Skeletal muscle satellite cell (primary cell): ENCODE results near the gene TBC1D5.

Experiments
- H3K27me3 ChIP-seq: 2 replicates; pipeline ENCODE4 v1.7.0; 2013; ENCODE audit warnings: low read length; ENCODE audit not compliant: control insufficient read depth, insufficient read depth
- H3K36me3 ChIP-seq: 2 replicates; pipeline ENCODE4 v1.7.0; 2013; ENCODE audit warnings: mild to moderate bottlenecking, control low read depth, low read length; ENCODE audit not compliant: insufficient read depth
- H3K4me1 ChIP-seq: 2 replicates; pipeline ENCODE4 v1.7.0; 2013; ENCODE audit warnings: low read length; ENCODE audit not compliant: control insufficient read depth, insufficient read depth
- H3K4me2 ChIP-seq: 2 replicates; pipeline ENCODE4 v1.7.0; 2013; ENCODE audit warnings: mild to moderate bottlenecking, low read length
- H3K4me3 ChIP-seq: 2 replicates; pipeline ENCODE4 v1.7.0; 2013; ENCODE audit warnings: low read length
- H3K9ac ChIP-seq: 2 replicates; pipeline ENCODE4 v1.7.0; 2013; ENCODE audit warnings: mild to moderate bottlenecking, low read depth, low read length, moderate library complexity
- H3K9me3 ChIP-seq: replicated peaks from 2 replicates; pipeline ENCODE4 v1.7.0; 2013; ENCODE audit warnings: mild to moderate bottlenecking, control low read depth, low read length

Gene TBC1D5

DNA sequence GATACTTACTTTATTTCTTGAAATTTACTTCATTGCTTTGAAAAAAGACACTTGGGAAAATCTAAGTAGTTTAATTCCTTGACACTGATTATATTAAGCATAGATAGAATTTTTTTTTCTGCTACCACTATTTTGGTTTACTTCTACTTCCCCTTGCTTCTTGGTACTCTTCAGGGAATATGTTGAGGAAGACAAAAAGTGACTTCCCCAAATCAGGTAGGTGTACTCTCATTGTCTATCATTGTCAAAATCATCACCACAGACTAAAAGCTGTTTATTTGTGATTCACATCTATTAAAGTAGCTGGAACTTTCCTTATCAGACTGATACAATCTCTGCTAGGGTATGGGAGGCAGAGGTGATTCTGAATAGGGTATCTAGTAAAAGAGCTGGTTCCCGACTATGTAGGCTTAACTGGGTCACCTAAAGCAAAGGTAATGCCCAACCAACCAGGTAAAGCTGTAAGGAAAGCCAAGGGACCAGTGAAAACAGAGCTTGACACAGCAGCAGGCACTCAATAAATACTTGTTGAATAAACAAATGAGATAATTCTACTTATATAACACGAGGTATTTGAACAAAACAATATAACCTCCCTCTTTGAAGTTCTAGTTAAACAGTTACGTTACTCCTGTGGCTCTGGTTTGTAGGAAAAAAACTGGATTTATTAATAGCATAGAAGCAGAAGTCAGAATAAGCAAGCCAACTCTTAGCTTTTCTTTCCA is 510.7 kb downstream of the TBC1D5 start:
- Histone ChIP-seq H3K9ac (no peak overlapping the region), H3K4me2 (no peak overlapping the region), H3K27me3 (no peaks in the 10 kb centered on the region), H3K9me3 (no peaks in the 10 kb centered on the region), H3K4me1 (peaks cover 3% of the 10 kb centered on the region), H3K36me3 (no peaks in the 10 kb centered on the region), H3K4me3 (no peak overlapping the region)

DNA sequence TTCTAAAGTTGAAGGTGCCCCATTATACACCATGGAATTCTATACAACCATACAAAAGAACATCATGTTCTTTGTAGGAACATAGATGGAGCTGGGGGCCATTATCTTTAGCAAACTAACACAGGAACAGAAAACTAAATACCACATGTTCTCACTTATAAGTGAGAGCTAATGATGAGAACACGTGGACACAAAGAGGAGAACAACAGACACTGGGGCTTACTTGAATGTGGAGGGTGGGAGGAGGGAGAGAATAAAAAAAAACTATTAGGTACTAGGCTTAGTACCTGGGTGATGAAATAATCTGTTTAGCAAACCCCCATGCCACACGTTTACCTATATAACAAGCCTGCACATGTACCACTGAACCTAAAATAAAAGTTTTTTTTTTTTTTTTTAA is 515.0 kb downstream of the TBC1D5 start:
- Histone ChIP-seq H3K9me3 (no peaks in the 10 kb centered on the region), H3K4me1 (no peaks in the 10 kb centered on the region), H3K9ac (no peak overlapping the region), H3K27me3 (no peaks in the 10 kb centered on the region), H3K4me2 (no peak overlapping the region), H3K36me3 (no peaks in the 10 kb centered on the region), H3K4me3 (no peak overlapping the region)

DNA sequence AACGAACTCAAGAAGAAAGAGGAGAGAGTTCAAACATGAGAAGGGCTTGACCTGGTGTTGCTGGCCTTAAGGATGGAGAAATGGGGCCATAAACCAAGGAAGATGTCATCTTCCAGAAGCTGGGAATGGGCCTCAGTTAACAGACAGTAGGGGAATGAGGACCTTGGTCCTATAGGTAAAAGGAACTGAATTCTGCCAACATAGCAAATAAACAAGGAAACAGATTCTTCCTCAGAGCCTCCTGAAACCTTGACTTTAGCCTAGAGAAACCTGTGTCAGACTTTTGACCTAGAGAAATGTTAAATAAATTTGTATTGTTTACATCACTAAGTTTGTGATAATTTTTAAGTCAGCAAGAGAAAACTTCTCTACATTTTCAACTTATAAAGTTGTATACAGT is 520.9 kb downstream of the TBC1D5 start:
- Histone ChIP-seq H3K9me3 (no peaks in the 10 kb centered on the region), H3K4me2 (no peak overlapping the region), H3K27me3 (no peaks in the 10 kb centered on the region), H3K36me3 (no peaks in the 10 kb centered on the region), H3K9ac (no peak overlapping the region), H3K4me1 (no peaks in the 10 kb centered on the region), H3K4me3 (no peak overlapping the region)

DNA sequence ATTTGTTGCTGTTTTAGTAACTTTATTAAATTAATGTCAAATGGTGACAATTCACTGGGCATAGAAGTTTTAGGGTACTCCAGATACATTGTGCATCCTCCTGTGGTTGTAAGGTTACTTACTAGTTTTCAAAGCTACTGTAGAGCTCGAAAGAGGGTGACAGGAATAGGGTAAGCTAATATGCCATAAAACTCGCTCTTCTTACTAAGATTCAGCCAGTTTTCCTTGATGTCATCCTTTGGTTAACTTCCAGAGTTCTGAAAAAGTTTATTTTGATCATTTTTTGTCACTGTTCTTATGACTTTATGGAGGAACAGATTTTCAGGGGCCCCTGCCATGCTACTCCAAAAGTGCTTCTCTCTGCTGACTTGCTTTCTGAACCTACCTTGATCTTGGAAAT is 522.8 kb downstream of the TBC1D5 start:
- Histone ChIP-seq H3K4me2 (no peak overlapping the region), H3K9me3 (no peaks in the 10 kb centered on the region), H3K9ac (no peak overlapping the region), H3K36me3 (no peaks in the 10 kb centered on the region), H3K4me1 (no peaks in the 10 kb centered on the region), H3K4me3 (no peak overlapping the region), H3K27me3 (no peaks in the 10 kb centered on the region)

DNA sequence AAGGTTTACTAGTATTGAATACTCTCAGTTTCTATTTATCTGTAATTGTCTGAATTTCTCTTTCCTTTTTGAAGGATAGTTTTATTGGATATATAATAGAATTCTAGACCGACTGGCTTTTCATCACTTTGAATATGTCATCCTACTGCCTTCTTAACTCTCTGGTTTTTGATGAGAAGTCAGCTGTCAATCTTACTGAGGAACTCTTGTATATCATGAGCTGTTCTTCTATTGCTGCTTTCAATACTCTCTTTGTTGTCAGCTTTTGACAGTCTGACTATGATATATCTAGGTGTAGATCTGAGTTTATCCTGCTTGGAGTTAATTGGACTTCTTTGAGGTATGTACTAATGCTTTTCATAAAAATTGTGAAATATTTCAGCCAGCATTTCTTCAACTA is 523.8 kb downstream of the TBC1D5 start:
- H3K4me2 ChIP-seq = no peak overlapping the region
- H3K9me3 ChIP-seq = no peaks in the 10 kb centered on the region

DNA sequence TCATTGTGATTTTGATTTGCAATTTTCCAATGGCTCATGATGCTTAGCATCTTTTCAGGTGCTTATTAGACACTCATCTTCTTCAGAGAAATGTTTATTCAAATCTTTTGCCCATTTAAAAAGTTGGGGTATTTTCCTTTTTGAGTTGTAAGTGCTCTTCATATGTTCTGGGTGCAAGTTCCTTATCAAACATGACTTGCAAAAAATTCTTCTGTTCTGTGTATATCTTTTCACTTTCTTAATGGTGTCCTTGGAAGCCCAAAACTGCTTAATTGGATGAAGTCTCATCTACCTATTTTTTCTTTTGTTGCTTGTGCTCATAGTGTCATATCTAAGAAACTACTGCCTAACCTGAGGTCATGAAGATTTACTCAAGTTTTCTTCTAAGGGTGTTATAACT is 524.8 kb downstream of the TBC1D5 start:
- H3K9ac ChIP-seq = no peak overlapping the region
- no peaks in the 10 kb centered on the region for H3K9me3 ChIP-seq
- no peak overlapping the region for H3K4me2 ChIP-seq
- no peaks in the 10 kb centered on the region for H3K36me3 ChIP-seq
- peaks cover 3% of the 10 kb centered on the region for H3K4me1 ChIP-seq
- no peaks in the 10 kb centered on the region for H3K27me3 ChIP-seq
- no peak overlapping the region for H3K4me3 ChIP-seq

More for the DNA sequence above, 523.8 kb downstream of the TBC1D5 start:
- H3K36me3 ChIP-seq = no peaks in the 10 kb centered on the region
- no peaks in the 10 kb centered on the region for H3K27me3 ChIP-seq
- H3K9ac ChIP-seq = no peak overlapping the region
- H3K4me3 ChIP-seq = no peak overlapping the region
- no peaks in the 10 kb centered on the region for H3K4me1 ChIP-seq

DNA sequence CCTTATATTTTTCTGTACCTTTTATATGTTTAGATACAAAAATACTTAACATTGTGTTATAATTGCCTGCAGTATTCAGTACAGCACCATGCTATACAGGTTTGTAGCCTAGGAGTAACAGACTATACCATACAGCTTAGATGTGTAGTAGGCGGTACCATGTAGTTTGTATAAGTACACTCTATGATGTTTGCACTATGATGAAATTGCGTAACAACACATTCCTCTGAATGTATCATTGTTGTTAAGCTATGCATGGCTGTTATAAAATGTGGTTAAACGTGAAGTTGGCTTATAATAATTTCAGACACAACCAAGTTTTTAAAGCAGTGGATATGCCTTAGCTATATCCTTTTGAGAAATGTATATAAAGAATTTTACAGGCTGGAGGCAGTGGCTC is 529.3 kb downstream of the TBC1D5 start:
- Histone ChIP-seq H3K36me3 (no peaks in the 10 kb centered on the region), H3K9ac (no peak overlapping the region), H3K27me3 (no peaks in the 10 kb centered on the region), H3K4me1 (peaks cover 3% of the 10 kb centered on the region), H3K4me3 (no peak overlapping the region), H3K9me3 (no peaks in the 10 kb centered on the region), H3K4me2 (no peak overlapping the region)

DNA sequence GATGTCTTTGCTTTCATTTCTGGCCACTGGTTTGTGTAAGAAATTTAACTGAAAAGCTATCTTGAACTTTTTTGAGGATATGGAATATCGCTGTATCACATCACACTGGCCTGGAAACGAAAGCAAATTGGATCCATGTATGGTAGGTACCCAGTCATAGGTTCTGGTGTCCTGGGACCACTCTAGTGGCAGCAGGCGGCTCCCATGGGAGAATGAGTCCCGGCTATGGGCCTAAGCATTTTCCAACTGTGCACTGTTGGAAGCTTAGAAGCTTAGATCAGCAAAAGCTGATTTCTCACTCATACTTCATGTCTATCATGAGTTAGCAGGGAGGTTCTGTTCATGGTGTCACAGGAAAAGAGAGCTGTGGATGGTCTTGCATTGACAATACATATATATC is 534.5 kb downstream of the TBC1D5 start:
- Histone ChIP-seq H3K4me1 (peaks cover 4% of the 10 kb centered on the region), H3K27me3 (no peaks in the 10 kb centered on the region), H3K4me2 (no peak overlapping the region), H3K4me3 (no peak overlapping the region), H3K9me3 (no peaks in the 10 kb centered on the region), H3K36me3 (no peaks in the 10 kb centered on the region), H3K9ac (no peak overlapping the region)

DNA sequence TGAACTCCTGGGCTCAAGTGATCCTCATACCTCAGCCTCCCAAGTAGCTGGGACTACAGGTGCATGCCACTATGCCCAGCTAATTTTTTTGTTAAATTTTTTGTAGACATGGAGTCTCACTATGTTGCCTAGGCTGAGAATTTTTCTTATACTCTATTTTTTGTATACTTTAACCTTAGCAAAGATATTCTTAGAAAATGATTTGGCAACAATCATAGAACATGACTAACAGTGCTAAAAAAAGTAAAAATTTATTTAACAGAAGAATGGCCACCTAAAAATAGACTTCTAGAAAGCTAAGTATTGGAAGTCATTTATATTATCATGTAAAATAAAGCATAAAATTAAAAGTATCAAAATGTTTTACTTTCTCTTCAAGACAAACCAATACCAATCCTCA is 535.4 kb downstream of the TBC1D5 start:
- Histone ChIP-seq H3K9me3 (no peaks in the 10 kb centered on the region), H3K36me3 (peaks cover 5% of the 10 kb centered on the region), H3K4me3 (no peak overlapping the region), H3K4me2 (no peak overlapping the region), H3K9ac (no peak overlapping the region), H3K4me1 (peaks cover 4% of the 10 kb centered on the region), H3K27me3 (no peaks in the 10 kb centered on the region)

DNA sequence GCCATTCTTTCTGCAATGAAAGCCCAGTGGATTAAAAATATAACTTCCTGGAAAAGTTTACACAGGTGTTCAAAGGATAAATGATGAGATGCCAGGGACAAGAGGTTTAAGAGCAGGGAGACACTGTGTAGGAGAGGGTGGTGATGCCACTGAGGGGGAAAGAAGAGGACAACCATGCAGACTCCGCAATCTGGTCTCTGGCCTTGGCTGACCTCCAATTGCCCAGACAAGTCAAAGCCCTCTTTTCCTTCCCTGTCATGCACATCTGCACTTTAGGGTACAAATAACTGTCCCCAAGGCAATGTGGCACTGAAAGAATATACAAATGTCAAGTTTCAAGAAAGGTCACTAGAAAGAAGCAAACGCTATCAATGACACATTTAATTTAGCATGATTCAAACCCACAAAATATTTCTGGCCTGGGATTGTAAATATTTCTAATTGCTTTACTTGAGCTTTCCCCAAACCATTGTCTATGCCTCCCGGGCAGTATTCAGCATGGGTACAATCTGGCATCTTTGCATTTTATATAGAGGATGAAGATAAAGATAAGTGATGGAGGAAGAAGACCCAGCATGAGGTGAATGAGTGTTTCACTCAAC is 538.3 kb downstream of the TBC1D5 start:
- Histone ChIP-seq H3K4me2 (no peak overlapping the region), H3K4me1 (peaks cover 4% of the 10 kb centered on the region), H3K36me3 (peaks cover 6% of the 10 kb centered on the region), H3K27me3 (no peaks in the 10 kb centered on the region), H3K9me3 (no peaks in the 10 kb centered on the region), H3K9ac (no peak overlapping the region), H3K4me3 (no peak overlapping the region)

DNA sequence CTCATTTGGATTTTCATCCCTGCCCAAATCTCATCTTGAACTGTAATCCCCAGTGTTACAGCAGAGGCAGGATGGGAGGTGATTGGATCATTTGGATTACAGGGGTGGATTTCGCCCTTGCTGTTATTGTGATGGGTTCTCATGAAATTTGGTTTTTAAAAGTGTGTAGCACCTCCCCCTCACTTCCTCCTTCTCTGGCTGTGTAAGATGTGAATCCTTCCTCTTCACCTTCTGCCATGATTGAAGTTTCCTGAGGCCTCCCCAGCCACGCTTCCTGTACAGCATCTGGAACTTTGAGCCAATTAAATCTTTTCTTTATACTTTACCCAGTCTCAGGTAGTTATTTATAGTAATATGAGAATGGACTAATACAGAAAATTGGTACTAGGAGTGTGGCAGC is 540.9 kb downstream of the TBC1D5 start:
- Histone ChIP-seq H3K36me3 (peaks cover 6% of the 10 kb centered on the region), H3K9ac (no peak overlapping the region), H3K4me3 (no peak overlapping the region), H3K4me2 (no peak overlapping the region), H3K27me3 (no peaks in the 10 kb centered on the region), H3K9me3 (no peaks in the 10 kb centered on the region), H3K4me1 (no peaks in the 10 kb centered on the region)
